HEK293T (cell line): Measurements from ENCODE around the gene ADAP1.

Experiments
- CTCF ChIA-PET: fragments of 350-600 bp; formaldehyde crosslinking; extraction: SDS; loops from one replicate; lab custom pipeline; 2021; ENCODE audit warnings: antibody characterized with exemption, inconsistent platforms; lab: Yijun Ruan, JAX
- POLR2A ChIA-PET: fragments of 350-600 bp; formaldehyde crosslinking; extraction: SDS; loops from one replicate; lab custom pipeline; 2020; ENCODE audit warnings: antibody characterized with exemption, inconsistent platforms; lab: Yijun Ruan, JAX
- DNase-seq: peaks from one replicate; pipeline ENCODE4 v3.0.0; 2012; ENCODE audit warnings: mixed read lengths; ENCODE audit errors: extremely low spot score
- ARNT ChIP-seq: fragments of 450-650 bp; IDR thresholded peaks from 2 replicates; pipeline ENCODE4 v1.6.1; 2017; ENCODE audit warnings: mild to moderate bottlenecking
- BHLHE40 ChIP-seq: fragments of 450-650 bp; IDR thresholded peaks from 2 replicates; pipeline ENCODE4 v1.6.1; 2016; ENCODE audit warnings: mild to moderate bottlenecking, moderate library complexity, borderline replicate concordance
- CTBP1 ChIP-seq: fragments of 450-650 bp; IDR thresholded peaks from 2 replicates; pipeline ENCODE4 v1.6.1; 2016; ENCODE audit warnings: borderline replicate concordance
- ELF4 ChIP-seq: fragments of 450-650 bp; IDR thresholded peaks from 2 replicates; pipeline ENCODE4 v1.6.1; 2017; ENCODE audit warnings: antibody characterized with exemption
- FOXA1 ChIP-seq: fragments of 450-650 bp; IDR thresholded peaks from 2 replicates; pipeline ENCODE4 v1.6.1; 2016; ENCODE audit warnings: mild to moderate bottlenecking
- FOXK2 ChIP-seq: fragments of 450-650 bp; IDR thresholded peaks from 2 replicates; pipeline ENCODE4 v1.6.1; 2016; ENCODE audit warnings: mild to moderate bottlenecking
- FOXM1 ChIP-seq: fragments of 450-650 bp; IDR thresholded peaks from 2 replicates; pipeline ENCODE4 v1.6.1; 2017; ENCODE audit warnings: mild to moderate bottlenecking, borderline replicate concordance
- HDGF ChIP-seq: fragments of 450-650 bp; IDR thresholded peaks from 2 replicates; pipeline ENCODE4 v1.6.1; 2017; ENCODE audit warnings: antibody characterized with exemption, borderline replicate concordance
- L3MBTL2 ChIP-seq: fragments of 450-650 bp; conservative IDR thresholded peaks from 2 replicates; pipeline ENCODE4 v1.6.1; 2016; ENCODE audit warnings: mild to moderate bottlenecking
- LEF1 ChIP-seq: fragments of 450-650 bp; IDR thresholded peaks from 2 replicates; pipeline ENCODE4 v1.6.1; 2017; ENCODE audit warnings: mild to moderate bottlenecking, borderline replicate concordance
- NFRKB ChIP-seq: fragments of 450-650 bp; IDR thresholded peaks from 2 replicates; pipeline ENCODE4 v1.6.1; 2016; ENCODE audit warnings: mild to moderate bottlenecking, moderate library complexity
- SP1 ChIP-seq: fragments of 450-650 bp; IDR thresholded peaks from 2 replicates; pipeline ENCODE4 v1.6.1; 2017
- SUZ12 ChIP-seq: fragments of 450-650 bp; IDR thresholded peaks from 2 replicates; pipeline ENCODE4 v1.6.1; 2016; ENCODE audit warnings: mild to moderate bottlenecking
- TARDBP ChIP-seq: fragments of 450-650 bp; IDR thresholded peaks from 2 replicates; pipeline ENCODE4 v1.6.1; 2016
- ZNF384 ChIP-seq: fragments of 450-650 bp; IDR thresholded peaks from 2 replicates; pipeline ENCODE4 v1.6.1; 2016
- TF ChIP-seq, protein P1 (sequence below): fragments of 450-650 bp; IDR thresholded peaks from 2 replicates; pipeline ENCODE4 v1.6.1; 2016

ADAP1 gene

DNA sequence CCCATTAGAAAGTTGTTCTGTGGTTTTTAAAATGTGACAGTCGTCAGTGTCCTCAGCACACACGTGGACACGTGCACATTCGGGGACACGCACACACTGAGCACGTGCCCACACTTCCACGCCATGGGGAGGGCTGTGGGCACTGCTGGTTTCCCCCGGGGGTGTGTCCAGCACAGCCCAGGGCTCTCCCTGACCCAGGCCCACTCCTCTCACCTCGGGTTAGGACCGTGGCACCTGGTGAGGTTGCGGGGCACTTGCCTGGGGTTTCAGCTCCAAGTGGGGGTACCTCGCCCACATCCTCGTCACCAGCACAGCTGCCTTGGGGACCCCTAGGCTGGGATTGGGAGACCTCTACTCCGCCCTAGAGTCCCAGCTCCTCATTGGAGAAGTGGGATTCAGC, 57.4 kb downstream of the ADAP1 start:
- TF ChIP-seq FOXA1, result no peak
- TF ChIP-seq, protein P1, sequence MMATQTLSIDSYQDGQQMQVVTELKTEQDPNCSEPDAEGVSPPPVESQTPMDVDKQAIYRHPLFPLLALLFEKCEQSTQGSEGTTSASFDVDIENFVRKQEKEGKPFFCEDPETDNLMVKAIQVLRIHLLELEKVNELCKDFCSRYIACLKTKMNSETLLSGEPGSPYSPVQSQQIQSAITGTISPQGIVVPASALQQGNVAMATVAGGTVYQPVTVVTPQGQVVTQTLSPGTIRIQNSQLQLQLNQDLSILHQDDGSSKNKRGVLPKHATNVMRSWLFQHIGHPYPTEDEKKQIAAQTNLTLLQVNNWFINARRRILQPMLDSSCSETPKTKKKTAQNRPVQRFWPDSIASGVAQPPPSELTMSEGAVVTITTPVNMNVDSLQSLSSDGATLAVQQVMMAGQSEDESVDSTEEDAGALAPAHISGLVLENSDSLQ, result no peak
- CTCF ChIA-PET, result no interaction called here
- POLR2A ChIA-PET, result no interaction called here
- DNase-seq, result no peak

DNA sequence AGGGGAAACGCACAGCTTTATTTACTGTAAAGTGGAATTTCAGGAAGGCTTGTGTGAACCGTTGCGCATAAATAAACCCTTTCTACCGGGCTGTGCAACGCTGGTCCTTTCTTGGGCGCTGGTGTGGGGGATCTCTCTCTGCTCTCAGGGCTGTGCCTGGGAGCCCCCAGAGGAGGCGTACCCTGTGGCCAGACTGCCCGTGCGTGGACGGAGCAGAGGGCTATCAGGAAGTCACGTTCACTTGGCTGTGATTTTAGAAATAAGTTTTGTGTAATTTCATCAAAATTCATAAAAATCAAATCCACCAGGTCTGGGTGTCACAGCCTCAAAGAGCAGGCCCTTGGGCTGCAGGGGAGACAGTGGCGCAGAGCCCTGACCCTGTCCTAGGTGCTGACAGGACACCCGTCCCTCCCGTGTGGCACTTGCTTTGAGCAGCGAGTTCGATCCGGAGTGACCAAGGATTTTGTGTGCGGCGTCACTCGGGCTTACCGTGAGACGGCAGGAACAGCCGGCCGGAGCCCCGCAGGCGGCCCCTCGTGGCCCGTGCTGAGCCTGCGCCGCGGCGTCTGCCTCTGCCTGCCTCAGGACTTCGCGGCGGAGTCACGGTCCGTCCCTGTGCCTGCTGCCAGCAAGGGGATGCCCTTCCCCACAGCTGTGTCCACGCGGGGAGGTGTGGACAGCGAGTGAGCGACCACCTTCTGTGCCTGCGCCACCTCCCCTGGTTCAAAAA, 58.0 kb downstream of the ADAP1 start:
- no peak for DNase-seq
- CTCF ChIA-PET, result no interaction called here
- POLR2A ChIA-PET, result no interaction called here
- TF ChIP-seq ELF4 (no peak), BHLHE40 (no peak), L3MBTL2 (no peak), TARDBP (no peak), SP1 (no peak), HDGF (no peak), SUZ12 (no peak), CTBP1 (no peak)

GRCh38 chr7:895451-896052, 58.9 kb downstream of the ADAP1 start:
- no peak for TF ChIP-seq HDGF
- TF ChIP-seq L3MBTL2, result no peak
- TF ChIP-seq LEF1, result no peak
- no peak for TF ChIP-seq SP1
- no peak for TF ChIP-seq ELF4
- no peak for TF ChIP-seq SUZ12
- TF ChIP-seq ARNT, result no peak
- TF ChIP-seq, protein P1, result no peak
- TF ChIP-seq NFRKB, result no peak
- TF ChIP-seq BHLHE40, result no peak
- no peak for TF ChIP-seq CTBP1
- ChIA-PET CTCF (no interaction called here), POLR2A (no interaction called here)
- no peak for DNase-seq

- POLR2A ChIA-PET, result no interaction called here
These were observed 59.5 kb downstream of the ADAP1 start for GRCh38 chr7:894927-895450.

GRCh38 chr7:894164-894867, 60.2 kb downstream of the ADAP1 start:
- CTCF ChIA-PET, result no interaction called here
- TF ChIP-seq, protein P1, result no peak
- TF ChIP-seq ELF4, result no peak
- no peak for TF ChIP-seq ZNF384
- TF ChIP-seq NFRKB, result no peak
- POLR2A ChIA-PET, result no interaction called here
- no peak for DNase-seq

More at GRCh38 chr7:894927-895450, 59.5 kb downstream of the ADAP1 start:
- TF ChIP-seq FOXM1 (no peak), LEF1 (no peak), CTBP1 (no peak), ELF4 (no peak), TARDBP (no peak), SUZ12 (no peak), BHLHE40 (no peak), L3MBTL2 (no peak), FOXK2 (no peak), HDGF (no peak)
- TF ChIP-seq, protein P1, result no peak
- CTCF ChIA-PET, result no interaction called here
- DNase-seq, result no peak

GRCh38 chr7:893686-894085, 60.8 kb downstream of the ADAP1 start:
- POLR2A ChIA-PET, result no interaction called here
- no peak for DNase-seq
- CTCF ChIA-PET, result no interaction called here

More at GRCh38 chr7:893686-894085, 60.8 kb downstream of the ADAP1 start:
- no peak for TF ChIP-seq FOXA1
- no peak for TF ChIP-seq LEF1
